Erythroblast (primary cell): ENCODE measurements around the gene SAMD4B.

ENCODE experiments used
- GATA1 ChIP-seq: IDR thresholded peaks from 2 replicates; pipeline ENCODE4 v1.6.1; 2011; ENCODE audit warnings: low read depth, mild to moderate bottlenecking, control low read depth, low read length, moderate library complexity
- POLR2A ChIP-seq: IDR thresholded peaks from 2 replicates; pipeline ENCODE4 v1.6.1; 2011; ENCODE audit warnings: mild to moderate bottlenecking, low read length

- no peak for TF ChIP-seq POLR2A
- no peak for TF ChIP-seq GATA1
These were observed 9.4 kb downstream of the SAMD4B start for GRCh38 chr19:39351537-39352064.
